GM23338 (cell line): ENCODE data around the gene ALPG. TPM values are rescaled to one million over a fixed set of nuclear protein-coding genes. Genes with fewer than 3 reads are reported as not detected.
"Not testable (repeated sequence)": the region's sequence is repeated elsewhere in the genome, so short reads cannot be mapped to it uniquely, and the experiment has no call there.

Source experiments
- ATAC-seq: fragments of 200-7000 bp; cut with Tn5 transposase; 3 replicates; pipeline ENCODE4 v1.9.1; 2020
- DNase-seq: peaks from one replicate; pipeline ENCODE4 v3.0.0-alpha.2; 2015; ENCODE audit warnings: low spot score
- H2AFZ ChIP-seq: fragments of 200-600 bp; sonication (generic); 2 replicates; pipeline ENCODE4 v1.8.0; 2016; ENCODE audit warnings: antibody characterized with exemption, mild to moderate bottlenecking, moderate library complexity
- H3F3A ChIP-seq: fragments of 200-600 bp; sonication (generic); replicated peaks from 2 replicates; pipeline ENCODE4 v1.8.0; 2017; ENCODE audit warnings: antibody characterized with exemption, mixed run types, low read depth
- H3K27ac ChIP-seq: fragments of 200-600 bp; sonication (generic); 2 replicates; pipeline ENCODE4 v1.6.1; 2016; ENCODE audit warnings: low read depth
- H3K27me3 ChIP-seq: fragments of 200-600 bp; sonication (generic); 2 replicates; pipeline ENCODE4 v1.8.0; 2016; ENCODE audit warnings: mild to moderate bottlenecking, mixed run types, moderate library complexity; ENCODE audit not compliant: insufficient read depth
- H3K36me3 ChIP-seq: fragments of 200-600 bp; sonication (generic); 2 replicates; pipeline ENCODE4 v1.8.0; 2016; ENCODE audit warnings: mild to moderate bottlenecking; ENCODE audit not compliant: insufficient read depth
- H3K4me1 ChIP-seq: fragments of 200-600 bp; sonication (generic); 2 replicates; pipeline ENCODE4 v1.8.0; 2016; ENCODE audit warnings: mild to moderate bottlenecking, moderate library complexity; ENCODE audit not compliant: insufficient read depth
- H3K4me2 ChIP-seq: fragments of 200-600 bp; sonication (generic); 2 replicates; pipeline ENCODE4 v1.7.1; 2017; ENCODE audit warnings: mixed run types
- H3K4me3 ChIP-seq: fragments of 200-600 bp; sonication (generic); 2 replicates; pipeline ENCODE4 v1.6.1; 2016; ENCODE audit warnings: mixed run types
- H3K79me2 ChIP-seq: fragments of 200-600 bp; sonication (generic); replicated peaks from 2 replicates; pipeline ENCODE4 v1.8.0; 2017; ENCODE audit warnings: mild to moderate bottlenecking; ENCODE audit not compliant: insufficient read depth
- H3K9me2 ChIP-seq: fragments of 200-600 bp; sonication (generic); 2 replicates; pipeline ENCODE4 v1.8.0; 2017; ENCODE audit not compliant: insufficient read depth
- H4K20me1 ChIP-seq: fragments of 200-600 bp; sonication (generic); replicated peaks from 2 replicates; pipeline ENCODE4 v1.8.0; 2017; ENCODE audit warnings: mild to moderate bottlenecking; ENCODE audit not compliant: insufficient read depth
- H3K27ac Mint-ChIP-seq: 2 replicates; pipeline ENCODE4 v1.8.0; 2020; ENCODE audit warnings: inconsistent platforms, mild to moderate bottlenecking, moderate library complexity, mixed read lengths
- H3K27me3 Mint-ChIP-seq: 3 replicates; pipeline ENCODE4 v1.8.0; 2022; ENCODE audit warnings: low read depth, mild to moderate bottlenecking, moderate library complexity, mixed read lengths, inconsistent platforms; ENCODE audit not compliant: insufficient read depth, poor library complexity
- H3K36me3 Mint-ChIP-seq: 3 replicates; pipeline ENCODE4 v1.8.0; 2021; ENCODE audit warnings: low read depth, mild to moderate bottlenecking, inconsistent platforms, moderate library complexity, mixed read lengths
- H3K4me1 Mint-ChIP-seq: 3 replicates; pipeline ENCODE4 v1.8.0; 2020; ENCODE audit warnings: mild to moderate bottlenecking, inconsistent platforms, mixed read lengths
- H3K4me3 Mint-ChIP-seq: 3 replicates; pipeline ENCODE4 v1.8.0; 2021; ENCODE audit warnings: moderate library complexity, mild to moderate bottlenecking, inconsistent platforms, mixed read lengths
- H3K9me3 Mint-ChIP-seq: 3 replicates; pipeline ENCODE4 v1.8.0; 2020; ENCODE audit warnings: moderate library complexity, mild to moderate bottlenecking, inconsistent platforms, mixed read lengths
- EZH2 ChIP-seq: fragments of 200-600 bp; sonication (generic); IDR thresholded peaks from one replicate; pipeline ENCODE4 v1.8.0; 2017; ENCODE audit warnings: antibody characterized with exemption, mild to moderate bottlenecking, low read depth; ENCODE audit not compliant: unreplicated experiment
- JUNB ChIP-seq: IDR thresholded peaks from one replicate; pipeline ENCODE4 v1.6.1; 2016; ENCODE audit warnings: antibody characterized with exemption; ENCODE audit not compliant: unreplicated experiment
- POLR2AphosphoS5 ChIP-seq: IDR thresholded peaks from 2 replicates; pipeline ENCODE4 v1.6.1; 2016; ENCODE audit warnings: antibody characterized with exemption, low read depth
- ZNF114 ChIP-seq: fragments of 250-450 bp; sonication (Bioruptor Pico); IDR thresholded peaks from 2 replicates; pipeline ENCODE4 v1.5.0; 2020; ENCODE audit warnings: mild to moderate bottlenecking, moderate library complexity
- ZNF331 ChIP-seq: fragments of 250-450 bp; sonication (Bioruptor Pico); IDR thresholded peaks from 2 replicates; pipeline ENCODE4 v1.5.0; 2020; ENCODE audit warnings: low read depth, mild to moderate bottlenecking, moderate library complexity
- polyA plus RNA-seq: library from polyadenylated mRNA; unstranded; fragments of >200 nt; fragmentation: Nextera tagmentation; extraction: Ambion mirVana; gene quantifications from 2 replicates; pipeline ENCODE4 v1.2.1, GENCODE V29; 2016
- total RNA-seq: library from RNA; depleted of rRNA; stranded (reverse); fragments of >200 nt; shearing (Covaris generic); gene quantifications from 2 replicates; pipeline ENCODE4 v1.2.3, GENCODE V29; 2014
- TF ChIP-seq, protein P1 (sequence below), 2 experiments: fragments of 200-600 bp in 1 of 2; sonication (generic) in 1 of 2; conservative IDR thresholded peaks; 2 replicates each; pipeline versions ENCODE4 v1.5.1 to v1.6.1; 2016 to 2017; ENCODE audit warnings: antibody characterized with exemption in 2 of 2, low read depth in 2 of 2, mild to moderate bottlenecking in 2 of 2, moderate library complexity in 1 of 2
- TF ChIP-seq, protein P2 (sequence below): fragments of 250-450 bp; sonication (Bioruptor Pico); IDR thresholded peaks from 2 replicates; pipeline ENCODE4 v1.5.0; 2020; ENCODE audit warnings: mild to moderate bottlenecking, moderate library complexity

ALPG gene
- total and polyA plus RNA-seq, 2 experiments from 2014 or later, result 0.89 to 2.5 TPM

DNA sequence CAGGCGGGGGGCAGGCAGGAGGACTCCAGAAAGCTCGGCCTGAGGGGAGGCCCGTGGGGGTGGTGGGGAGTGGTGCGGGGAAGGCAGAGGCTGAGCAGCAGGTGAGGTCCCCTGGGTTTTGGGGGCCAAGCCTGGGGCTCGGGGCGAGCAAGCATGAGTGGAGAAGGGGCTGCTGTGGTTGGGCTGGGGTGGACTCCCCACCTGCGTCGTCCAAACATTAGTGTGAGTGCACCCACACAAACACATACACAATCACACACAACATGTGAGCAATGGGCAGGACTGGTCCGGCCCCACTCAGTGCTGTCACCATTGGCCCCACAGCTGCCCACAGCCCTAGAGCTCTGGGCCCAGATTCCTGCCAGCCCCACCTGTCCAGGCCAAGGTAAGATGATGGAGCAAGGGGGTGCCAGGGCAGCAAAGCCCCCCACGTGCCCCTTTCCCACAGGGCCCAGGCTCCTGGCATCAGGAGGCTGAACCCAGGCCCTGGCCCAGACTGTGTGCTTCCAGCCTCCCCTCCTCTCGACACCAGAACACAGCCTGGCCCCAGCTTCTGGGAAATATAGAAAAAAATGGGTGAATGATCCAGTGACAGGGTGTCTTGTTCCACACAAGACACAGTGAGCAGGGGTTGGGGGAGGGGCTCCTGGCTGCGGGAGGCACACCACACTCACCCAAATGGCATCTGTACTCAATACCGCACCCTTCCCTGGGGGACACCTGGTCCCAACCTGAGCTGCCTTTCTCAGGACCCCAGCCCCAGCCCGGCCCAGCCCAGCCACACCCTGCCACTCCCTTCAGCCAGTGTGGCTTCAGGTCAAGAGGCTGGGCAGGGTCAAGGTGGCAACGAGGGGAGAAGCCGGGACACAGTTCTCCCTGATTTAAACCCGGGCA lies 28.6 kb upstream of the ALPG start:
- H3K4me3 Mint-ChIP-seq, result no peak overlapping the region
- no peaks in the 10 kb centered on the region for H3K9me3 Mint-ChIP-seq
- H3K27me3 Mint-ChIP-seq, result peaks cover 9% of the 10 kb centered on the region
- no peaks in the 10 kb centered on the region for H3K36me3 Mint-ChIP-seq
- H4K20me1 ChIP-seq, result no peaks in the 10 kb centered on the region
- 0 out of 2 replicates have a peak, but pooled peaks cover 4% of the 10 kb centered on the region for H3F3A ChIP-seq
- peaks cover 15% of the 10 kb centered on the region for H3K4me1 Mint-ChIP-seq
- no peaks in the 10 kb centered on the region for H3K9me2 ChIP-seq
- no peak overlapping the region for H3K27ac Mint-ChIP-seq
- H2AFZ ChIP-seq, result no peak overlapping the region
- peaks cover 7% of the 10 kb centered on the region; the same call in 1 of the 2 replicates for H3K4me1 ChIP-seq
- no peak overlapping the region for H3K4me2 ChIP-seq
- peaks cover 14% of the 10 kb centered on the region for H3K27me3 ChIP-seq
- TF ChIP-seq JUNB (no peak), EZH2 (no peak), ZNF331 (no peak), POLR2AphosphoS5 (no peak), ZNF114 (CRISPR knock-in tag) (no peak)
- TF ChIP-seq, protein P1, sequence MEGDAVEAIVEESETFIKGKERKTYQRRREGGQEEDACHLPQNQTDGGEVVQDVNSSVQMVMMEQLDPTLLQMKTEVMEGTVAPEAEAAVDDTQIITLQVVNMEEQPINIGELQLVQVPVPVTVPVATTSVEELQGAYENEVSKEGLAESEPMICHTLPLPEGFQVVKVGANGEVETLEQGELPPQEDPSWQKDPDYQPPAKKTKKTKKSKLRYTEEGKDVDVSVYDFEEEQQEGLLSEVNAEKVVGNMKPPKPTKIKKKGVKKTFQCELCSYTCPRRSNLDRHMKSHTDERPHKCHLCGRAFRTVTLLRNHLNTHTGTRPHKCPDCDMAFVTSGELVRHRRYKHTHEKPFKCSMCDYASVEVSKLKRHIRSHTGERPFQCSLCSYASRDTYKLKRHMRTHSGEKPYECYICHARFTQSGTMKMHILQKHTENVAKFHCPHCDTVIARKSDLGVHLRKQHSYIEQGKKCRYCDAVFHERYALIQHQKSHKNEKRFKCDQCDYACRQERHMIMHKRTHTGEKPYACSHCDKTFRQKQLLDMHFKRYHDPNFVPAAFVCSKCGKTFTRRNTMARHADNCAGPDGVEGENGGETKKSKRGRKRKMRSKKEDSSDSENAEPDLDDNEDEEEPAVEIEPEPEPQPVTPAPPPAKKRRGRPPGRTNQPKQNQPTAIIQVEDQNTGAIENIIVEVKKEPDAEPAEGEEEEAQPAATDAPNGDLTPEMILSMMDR (conservative IDR thresholded peaks at IDR 0.05; ENCODE audit: low read depth in 2 of 2), result no peak
- TF ChIP-seq, protein P2, sequence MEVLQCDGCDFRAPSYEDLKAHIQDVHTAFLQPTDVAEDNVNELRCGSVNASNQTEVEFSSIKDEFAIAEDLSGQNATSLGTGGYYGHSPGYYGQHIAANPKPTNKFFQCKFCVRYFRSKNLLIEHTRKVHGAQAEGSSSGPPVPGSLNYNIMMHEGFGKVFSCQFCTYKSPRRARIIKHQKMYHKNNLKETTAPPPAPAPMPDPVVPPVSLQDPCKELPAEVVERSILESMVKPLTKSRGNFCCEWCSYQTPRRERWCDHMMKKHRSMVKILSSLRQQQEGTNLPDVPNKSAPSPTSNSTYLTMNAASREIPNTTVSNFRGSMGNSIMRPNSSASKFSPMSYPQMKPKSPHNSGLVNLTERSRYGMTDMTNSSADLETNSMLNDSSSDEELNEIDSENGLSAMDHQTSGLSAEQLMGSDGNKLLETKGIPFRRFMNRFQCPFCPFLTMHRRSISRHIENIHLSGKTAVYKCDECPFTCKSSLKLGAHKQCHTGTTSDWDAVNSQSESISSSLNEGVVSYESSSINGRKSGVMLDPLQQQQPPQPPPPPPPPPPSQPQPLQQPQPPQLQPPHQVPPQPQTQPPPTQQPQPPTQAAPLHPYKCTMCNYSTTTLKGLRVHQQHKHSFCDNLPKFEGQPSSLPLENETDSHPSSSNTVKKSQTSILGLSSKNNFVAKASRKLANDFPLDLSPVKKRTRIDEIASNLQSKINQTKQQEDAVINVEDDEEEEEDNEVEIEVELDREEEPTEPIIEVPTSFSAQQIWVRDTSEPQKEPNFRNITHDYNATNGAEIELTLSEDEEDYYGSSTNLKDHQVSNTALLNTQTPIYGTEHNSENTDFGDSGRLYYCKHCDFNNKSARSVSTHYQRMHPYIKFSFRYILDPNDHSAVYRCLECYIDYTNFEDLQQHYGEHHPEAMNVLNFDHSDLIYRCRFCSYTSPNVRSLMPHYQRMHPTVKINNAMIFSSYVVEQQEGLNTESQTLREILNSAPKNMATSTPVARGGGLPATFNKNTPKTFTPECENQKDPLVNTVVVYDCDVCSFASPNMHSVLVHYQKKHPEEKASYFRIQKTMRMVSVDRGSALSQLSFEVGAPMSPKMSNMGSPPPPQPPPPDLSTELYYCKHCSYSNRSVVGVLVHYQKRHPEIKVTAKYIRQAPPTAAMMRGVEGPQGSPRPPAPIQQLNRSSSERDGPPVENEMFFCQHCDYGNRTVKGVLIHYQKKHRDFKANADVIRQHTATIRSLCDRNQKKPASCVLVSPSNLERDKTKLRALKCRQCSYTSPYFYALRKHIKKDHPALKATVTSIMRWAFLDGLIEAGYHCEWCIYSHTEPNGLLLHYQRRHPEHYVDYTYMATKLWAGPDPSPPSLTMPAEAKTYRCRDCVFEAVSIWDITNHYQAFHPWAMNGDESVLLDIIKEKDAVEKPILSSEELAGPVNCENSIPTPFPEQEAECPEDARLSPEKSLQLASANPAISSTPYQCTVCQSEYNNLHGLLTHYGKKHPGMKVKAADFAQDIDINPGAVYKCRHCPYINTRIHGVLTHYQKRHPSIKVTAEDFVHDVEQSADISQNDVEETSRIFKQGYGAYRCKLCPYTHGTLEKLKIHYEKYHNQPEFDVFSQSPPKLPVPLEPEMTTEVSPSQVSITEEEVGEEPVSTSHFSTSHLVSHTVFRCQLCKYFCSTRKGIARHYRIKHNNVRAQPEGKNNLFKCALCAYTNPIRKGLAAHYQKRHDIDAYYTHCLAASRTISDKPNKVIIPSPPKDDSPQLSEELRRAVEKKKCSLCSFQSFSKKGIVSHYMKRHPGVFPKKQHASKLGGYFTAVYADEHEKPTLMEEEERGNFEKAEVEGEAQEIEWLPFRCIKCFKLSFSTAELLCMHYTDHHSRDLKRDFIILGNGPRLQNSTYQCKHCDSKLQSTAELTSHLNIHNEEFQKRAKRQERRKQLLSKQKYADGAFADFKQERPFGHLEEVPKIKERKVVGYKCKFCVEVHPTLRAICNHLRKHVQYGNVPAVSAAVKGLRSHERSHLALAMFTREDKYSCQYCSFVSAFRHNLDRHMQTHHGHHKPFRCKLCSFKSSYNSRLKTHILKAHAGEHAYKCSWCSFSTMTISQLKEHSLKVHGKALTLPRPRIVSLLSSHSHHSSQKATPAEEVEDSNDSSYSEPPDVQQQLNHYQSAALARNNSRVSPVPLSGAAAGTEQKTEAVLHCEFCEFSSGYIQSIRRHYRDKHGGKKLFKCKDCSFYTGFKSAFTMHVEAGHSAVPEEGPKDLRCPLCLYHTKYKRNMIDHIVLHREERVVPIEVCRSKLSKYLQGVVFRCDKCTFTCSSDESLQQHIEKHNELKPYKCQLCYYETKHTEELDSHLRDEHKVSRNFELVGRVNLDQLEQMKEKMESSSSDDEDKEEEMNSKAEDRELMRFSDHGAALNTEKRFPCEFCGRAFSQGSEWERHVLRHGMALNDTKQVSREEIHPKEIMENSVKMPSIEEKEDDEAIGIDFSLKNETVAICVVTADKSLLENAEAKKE, result no peak
- H3K79me2 ChIP-seq, result no peaks in the 10 kb centered on the region
- H3K4me3 ChIP-seq, result no peak overlapping the region
- DNase-seq (no peak), ATAC-seq (no peak)
- no peaks in the 10 kb centered on the region for H3K36me3 ChIP-seq
- no peak overlapping the region for H3K27ac ChIP-seq

DNA sequence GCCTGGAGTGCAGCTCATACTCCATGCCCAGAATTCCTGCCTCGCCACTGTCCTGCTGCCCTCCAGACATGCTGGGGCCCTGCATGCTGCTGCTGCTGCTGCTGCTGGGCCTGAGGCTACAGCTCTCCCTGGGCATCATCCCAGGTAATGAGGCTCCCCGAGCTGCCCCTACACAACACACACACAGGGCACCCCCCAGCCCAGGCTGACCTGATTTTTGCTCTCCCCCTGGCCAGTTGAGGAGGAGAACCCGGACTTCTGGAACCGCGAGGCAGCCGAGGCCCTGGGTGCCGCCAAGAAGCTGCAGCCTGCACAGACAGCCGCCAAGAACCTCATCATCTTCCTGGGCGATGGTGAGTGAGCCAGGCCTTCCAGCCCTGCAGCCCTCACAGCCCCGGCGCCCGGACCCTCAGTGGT lies 27.9 kb upstream of the ALPG start, which contains the start of gene ALPP:
Gene ALPP, plus strand, starts transcription at position 17 of the 417 bp plus-strand sequence. Its CDS starts 52 bp downstream, at position 69.
- not testable (repeated sequence) for H3K4me2 ChIP-seq

More for the DNA sequence above, 27.9 kb upstream of the ALPG start, which contains the start of gene ALPP:
- DNase-seq, ATAC-seq, H3F3A ChIP-seq, H4K20me1 ChIP-seq, H3K27ac ChIP-seq, H3K4me3 Mint-ChIP-seq, H3K9me2 ChIP-seq, H3K79me2 ChIP-seq, H2AFZ ChIP-seq, H3K36me3 ChIP-seq, H3K27ac Mint-ChIP-seq, H3K27me3 Mint-ChIP-seq, H3K36me3 Mint-ChIP-seq, H3K9me3 Mint-ChIP-seq, H3K4me3 ChIP-seq, H3K4me1 ChIP-seq: not testable (repeated sequence)
- peaks cover 21% of the 10 kb centered on the region for H3K27me3 ChIP-seq
- peaks cover 15% of the 10 kb centered on the region for H3K4me1 Mint-ChIP-seq
